Lung microvascular endothelial cell (primary cell): ENCODE data around the gene GLP2R. TPM values are rescaled to one million over a fixed set of nuclear protein-coding genes. Genes with fewer than 3 reads are reported as not detected.

ENCODE experiments used
- DNase-seq, 2 donors: peaks; one replicate each; pipeline versions ENCODE4 v3.0.0 to v3.0.0-alpha.2; 2010; ENCODE audit warnings: low read depth in 2 of 2
- total RNA-seq: library from RNA; depleted of rRNA; stranded (reverse); fragments of >200 nt; gene quantifications from 2 replicates; pipeline ENCODE4 v1.2.1, GENCODE V29; 2014

Gene GLP2R
- total RNA-seq, 1 donor from 2014 or later, result under 0.01 TPM

DNA sequence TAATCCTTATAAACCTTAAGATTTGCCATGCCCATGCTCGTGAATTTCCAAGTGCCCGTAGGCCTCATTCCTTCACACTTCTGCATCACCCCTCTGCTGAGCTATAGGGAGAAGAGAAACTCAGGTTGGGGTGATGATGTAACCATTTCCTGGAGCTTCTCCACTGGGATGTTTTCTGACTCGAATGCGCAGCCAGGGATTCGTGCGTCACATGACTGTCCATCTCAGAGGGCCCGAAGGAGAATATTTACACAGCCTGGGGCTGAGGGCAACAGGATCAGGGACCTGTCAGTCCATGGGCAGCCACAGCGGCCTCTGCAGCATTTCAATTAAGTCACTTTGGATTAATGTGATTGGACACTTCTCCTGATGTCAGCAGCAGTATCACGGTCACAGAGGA is 12.6 kb upstream of the GLP2R start:
- no peak for DNase-seq

DNA sequence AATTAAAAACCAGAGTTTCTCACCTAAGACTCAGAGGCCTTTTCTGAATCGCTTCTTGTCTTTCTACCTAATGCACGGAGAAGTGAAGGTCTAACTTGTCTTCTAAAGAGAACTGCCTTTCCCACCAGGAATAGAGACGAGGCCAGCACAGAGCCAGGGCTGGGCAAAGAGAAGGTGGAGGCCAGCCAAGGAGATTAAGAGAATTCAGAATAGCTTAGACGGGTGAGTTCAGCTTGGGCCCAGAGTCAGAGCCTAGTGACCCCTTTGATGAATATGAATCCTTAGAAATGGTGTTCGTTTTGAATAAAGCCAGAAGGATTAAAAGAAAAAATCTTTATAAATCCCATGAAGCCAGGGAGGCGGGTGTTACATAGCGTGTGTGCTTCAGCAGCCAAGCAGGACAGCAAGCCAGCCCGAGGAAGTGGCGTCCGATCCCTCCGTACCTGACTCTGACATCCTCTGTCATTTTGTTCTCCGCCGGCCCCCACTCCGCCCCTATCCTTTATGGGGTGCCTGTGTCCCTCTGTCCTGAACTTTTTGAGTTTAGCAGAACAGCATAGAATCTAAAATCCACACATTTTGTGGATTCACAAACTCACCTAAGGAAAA is 11.3 kb upstream of the GLP2R start:
- no peak for DNase-seq

DNA sequence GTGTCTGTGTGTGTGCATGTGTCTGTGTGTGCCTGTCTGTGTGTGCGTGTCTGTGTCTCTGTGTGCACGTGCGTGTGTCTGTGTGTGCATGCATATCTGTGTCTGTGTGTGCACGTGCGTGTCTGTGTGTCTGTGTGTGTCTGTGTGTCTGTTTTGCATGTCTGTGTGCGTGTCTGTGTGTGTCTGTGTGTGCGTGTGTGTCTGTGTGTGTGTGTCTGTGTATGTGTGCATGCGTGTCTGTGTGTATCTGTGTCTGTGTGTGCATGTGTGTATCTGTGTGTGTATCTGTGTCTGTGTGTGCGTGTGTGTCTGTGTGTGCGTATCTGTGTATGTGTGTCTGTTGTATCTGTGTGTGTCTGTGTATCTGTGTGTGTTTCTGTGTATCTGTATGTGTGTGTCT is 9.3 kb upstream of the GLP2R start:
- DNase-seq, result no peak

DNA sequence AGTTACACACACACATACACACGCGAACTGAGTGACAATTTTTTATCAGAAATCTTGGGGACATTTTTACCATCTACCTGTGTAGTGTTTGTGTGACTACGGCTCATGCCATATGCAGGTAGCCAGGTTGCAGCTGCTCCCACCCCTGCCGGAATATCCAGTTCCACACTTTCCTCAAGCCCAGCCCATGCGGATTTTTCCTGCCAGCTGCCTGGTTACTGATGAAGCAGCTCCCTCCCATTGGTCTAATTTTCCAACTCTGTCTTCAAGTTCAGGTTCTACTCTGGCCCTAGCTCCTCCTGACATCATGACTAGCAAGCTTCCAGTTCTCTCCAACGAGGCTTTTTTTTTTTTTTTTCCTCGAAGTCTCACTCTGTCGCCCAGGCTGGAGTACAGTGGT is 8.6 kb upstream of the GLP2R start:
- no peak for DNase-seq

DNA sequence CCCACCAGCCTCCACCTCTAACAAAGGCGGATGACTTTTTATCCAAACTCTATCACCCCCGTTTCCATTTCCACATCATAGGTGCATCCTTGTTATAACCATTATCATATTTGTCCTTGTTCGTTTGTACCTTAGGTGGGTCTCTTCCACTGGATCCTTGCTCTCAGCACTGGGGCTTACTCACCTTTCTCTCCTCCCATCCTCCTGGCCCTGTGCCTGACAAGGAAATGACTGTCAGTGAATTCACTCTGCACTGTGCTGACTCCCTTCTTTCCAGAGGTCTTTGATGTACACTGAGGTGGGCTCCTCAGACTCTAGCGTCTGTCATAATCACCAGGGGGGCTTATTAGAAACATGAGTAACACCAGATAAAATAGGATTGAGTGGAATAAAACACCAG is 7.0 kb upstream of the GLP2R start:
- no peak for DNase-seq

DNA sequence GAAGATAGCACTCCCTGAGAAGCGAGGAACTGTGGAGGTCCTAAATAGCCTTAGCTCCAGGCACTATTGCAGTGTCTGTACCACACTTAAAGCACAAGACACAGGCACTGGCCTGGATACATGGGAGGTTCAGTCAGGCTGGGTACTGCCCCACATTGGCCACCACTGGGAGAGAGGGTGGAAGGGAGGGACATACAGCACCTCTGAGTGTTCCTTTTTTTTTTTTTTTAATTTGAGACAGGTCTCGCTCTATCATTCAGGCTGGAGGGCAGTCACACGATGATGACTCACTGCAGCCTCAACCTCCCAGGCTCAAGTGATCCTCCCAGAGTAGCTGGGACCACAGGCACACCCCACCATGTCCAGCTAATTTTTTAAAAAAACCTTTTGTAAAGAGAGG is 5.3 kb upstream of the GLP2R start:
- DNase-seq, result no peak

DNA sequence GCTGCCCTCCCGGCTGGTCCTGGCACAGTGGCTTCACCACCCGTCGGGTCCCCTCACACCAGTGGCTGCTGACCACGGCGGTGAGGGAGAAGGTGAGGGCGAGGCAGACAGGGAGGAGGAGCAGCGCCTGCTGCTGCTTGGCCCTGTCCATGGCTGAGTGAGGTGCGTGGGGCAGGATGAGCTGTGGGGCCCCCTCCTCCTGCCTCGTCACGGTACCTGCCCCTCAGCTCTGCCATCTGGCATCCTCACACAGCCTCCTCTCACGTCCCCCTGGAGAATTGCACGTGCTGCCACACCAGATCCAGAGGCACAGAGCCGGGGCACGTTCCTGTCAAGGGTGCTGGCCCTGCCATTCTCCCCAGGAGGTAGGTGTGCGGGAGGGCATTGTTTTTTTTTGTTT is 3.8 kb upstream of the GLP2R start, which contains the start of gene GSG1L2:
TSS of gene GSG1L2 (minus strand) at position 159 of the 400 bp plus-strand sequence. CDS start at position 151, 8 bp downstream.
- no peak for DNase-seq

DNA sequence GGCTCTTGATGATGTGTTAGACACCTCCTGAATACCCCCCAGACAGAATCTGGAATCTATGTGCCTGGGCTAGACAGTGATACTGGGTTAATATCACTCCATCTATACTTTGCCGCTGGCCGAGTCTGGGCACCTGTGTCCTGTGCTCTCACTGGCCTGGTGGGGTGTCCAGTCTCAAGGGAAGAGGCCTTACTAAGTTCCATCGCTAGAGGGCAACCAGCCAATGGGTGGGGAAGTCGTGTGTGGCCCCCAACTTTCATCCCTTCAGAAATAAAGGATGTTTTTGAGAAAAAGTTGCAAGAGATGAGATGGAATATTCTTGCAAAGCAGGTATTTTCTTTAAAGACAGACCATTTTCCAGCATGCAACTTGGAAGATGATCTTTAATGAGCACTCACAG is 1.6 kb upstream of the GLP2R start:
- no peak for DNase-seq

DNA sequence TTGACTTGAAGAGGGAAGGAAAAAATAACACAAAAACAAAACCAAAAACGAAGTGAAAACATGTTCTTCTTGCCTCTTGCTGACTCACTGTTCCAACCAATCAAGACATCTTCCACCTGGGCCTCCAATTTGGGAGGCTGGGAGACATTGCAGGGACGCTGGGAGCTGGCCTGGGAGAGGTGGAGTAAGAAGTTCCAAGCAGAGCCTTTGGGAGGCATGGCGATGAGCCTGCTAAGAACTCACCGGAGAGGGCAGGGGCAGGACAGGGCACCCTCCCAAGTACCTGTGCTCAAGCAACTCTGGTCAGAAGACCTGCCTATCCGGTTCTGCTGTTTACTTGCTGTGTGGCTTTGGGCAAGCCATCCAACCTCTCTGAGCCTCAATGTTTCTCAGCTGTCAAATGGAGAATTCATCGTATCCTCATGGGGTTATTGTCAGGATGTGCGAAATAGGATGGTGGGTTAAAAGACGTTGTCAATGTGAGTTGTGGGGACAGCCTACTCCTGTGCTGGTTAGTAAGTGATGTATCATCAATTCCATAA is 856 bp upstream of the GLP2R start:
- DNase-seq, result no peak

DNA sequence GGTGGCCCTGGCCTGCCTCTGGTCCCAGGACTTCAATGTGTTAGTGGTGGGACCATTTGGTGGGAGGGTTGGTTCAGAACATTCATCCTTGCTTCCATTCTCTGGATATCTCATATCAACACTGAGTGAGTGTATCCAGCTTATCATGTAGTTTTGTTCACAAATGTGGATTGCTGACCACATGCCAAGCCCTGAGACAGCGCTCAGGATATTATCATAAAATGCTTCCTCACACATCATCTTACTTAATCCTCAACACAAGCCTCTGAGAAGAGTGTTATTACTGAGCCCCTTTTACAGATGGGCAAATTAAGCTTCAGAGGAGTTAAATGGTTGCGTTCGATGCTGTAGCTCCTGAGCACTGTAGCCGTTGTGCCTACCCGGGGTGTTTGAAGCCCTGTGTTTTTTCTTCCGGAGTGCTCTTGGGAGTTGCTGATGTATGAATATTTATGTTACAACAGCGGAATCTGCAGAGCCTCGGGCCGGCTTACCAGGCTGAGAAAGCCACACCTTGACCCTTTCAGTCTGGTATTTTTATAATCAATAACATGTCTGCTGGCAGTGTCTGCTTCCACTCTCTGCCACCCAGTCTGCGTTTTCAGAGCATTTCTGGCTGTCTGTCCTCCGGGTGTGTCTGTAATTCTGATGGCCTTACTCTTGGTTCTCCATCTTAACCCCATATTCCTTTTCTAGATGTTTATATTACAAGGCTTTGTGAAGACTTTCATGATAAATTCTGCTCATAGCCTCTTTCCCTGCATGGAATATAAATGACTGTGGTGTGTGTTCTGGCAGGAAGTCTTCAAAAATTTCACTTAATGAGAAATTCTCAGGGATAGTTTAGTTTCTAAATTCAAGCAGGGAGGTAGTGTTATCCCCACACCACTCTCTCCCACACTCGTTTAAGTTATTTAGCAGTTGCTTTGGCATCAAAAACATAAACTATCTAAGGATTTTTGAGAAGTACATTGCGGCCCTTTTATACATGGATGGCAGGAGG is 2.9 kb downstream of the GLP2R start:
- DNase-seq, result no peak

DNA sequence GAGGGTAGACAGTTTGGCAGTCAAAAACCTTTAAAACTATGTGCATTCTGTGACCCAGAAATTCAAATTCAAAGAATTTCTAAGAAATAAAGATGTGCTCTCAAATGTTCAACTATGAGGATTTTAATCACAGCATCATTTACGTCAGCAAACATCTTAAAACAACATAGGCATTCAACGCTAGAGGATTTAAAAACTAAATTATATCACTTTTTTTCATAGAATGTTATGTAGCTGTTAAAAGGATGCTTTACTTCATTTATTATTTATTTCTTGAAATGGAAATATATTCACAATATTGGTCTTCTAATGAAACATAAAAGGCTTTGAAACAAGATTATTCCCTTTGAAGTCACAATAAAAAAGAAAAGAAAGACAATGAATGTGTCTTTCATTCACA is 3.6 kb downstream of the GLP2R start:
- no peak for DNase-seq

DNA sequence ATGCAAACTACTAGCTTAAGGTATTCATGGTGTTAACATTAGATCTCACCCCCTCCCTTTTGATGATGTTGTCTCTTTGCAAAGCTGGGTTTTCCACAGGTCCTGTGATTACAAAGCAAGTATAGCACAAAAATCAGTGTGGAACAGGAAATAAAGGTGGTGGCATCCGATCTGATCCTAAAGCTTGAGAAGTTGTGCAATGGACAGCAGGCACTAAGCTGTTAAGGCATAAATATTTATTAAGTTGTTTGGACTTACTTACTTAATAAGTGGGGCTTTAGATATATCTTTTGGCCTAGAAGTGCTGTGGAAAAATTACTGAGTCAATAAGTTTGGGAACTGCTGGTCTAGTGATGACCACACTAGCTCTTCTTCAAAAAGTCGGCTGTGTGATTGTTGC is 5.0 kb downstream of the GLP2R start:
- no peak for DNase-seq

DNA sequence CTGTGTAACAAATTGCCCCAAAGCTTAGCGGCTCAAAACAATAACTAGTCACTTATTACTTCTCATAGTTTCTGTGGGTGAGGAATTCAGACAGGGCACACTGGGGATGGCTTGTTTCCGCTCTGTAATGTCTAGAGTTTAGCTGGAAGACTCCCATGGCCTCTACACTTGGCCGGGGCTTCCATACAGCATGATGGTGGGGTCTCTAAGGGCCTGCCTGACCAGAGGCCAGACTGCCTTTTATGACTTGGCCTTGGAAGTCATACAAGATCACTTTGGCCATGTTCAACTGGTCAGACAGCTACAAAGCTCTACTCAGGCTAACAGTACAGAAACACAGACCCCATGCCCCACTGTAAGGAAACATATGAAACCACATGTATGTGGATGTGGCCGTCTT is 8.2 kb downstream of the GLP2R start:
- DNase-seq, result no peak

DNA sequence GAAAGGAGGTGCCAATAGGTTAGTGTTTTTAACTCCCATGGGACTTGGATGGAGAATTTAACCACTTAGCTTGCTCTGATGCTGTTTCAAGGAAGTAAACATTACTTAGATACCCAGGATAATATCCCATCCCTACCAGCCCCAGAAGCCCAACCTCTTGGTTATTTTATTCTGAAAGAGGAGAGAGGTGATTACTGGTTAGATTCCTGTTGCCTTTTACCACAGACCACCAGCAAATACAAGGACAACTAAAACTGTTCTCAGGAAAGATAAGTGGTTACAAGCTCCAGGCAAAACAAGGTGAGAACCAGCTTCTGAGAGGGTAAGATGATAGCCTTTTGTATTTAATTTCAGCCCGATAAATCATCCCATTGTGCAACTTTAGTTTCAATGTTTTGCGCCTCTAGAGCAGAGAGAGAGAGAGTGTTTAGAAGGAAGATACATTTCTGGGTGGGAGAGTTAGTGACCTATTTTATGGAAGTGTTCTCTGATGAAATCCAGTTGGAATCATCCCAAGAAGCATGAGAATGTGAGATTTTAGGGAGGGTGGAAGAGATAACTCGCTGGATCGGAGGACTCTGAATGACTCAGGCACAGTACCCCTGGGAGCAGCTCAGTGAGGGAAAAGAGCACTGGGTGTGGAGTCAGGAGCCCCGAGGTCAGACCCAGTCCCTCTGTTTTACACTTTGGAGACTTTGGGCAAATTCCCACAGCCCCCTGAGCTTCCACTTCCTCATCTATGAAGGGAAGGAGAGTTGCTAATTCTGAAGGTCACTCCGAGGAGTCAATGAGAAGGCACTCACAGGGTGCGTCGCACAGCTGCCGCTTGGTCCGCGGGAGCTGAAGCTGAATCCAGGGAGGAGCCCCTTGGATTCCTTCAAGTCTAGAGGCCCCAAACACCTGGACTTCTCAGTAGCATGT is 12.1 kb downstream of the GLP2R start:
- no peak for DNase-seq

DNA sequence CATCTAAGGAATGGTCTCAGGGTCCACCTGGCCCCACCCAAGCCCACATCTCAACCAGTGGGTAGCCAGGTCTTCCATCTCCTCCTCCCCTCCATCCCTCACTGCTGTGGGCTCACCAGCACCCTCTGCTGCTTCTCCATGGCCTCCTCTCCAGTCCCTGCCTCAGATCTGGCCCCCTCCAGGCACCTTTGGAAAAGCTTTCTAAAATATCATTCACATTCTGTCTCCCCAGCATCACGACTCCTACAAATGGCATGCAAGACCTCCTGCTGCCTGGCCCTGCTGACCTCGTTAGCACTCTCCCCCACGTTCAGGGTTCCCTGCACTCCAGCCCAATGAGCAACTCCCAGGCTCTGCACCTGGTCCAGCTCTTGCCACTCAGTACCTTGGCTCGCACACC is 13.7 kb downstream of the GLP2R start:
- no peak for DNase-seq

DNA sequence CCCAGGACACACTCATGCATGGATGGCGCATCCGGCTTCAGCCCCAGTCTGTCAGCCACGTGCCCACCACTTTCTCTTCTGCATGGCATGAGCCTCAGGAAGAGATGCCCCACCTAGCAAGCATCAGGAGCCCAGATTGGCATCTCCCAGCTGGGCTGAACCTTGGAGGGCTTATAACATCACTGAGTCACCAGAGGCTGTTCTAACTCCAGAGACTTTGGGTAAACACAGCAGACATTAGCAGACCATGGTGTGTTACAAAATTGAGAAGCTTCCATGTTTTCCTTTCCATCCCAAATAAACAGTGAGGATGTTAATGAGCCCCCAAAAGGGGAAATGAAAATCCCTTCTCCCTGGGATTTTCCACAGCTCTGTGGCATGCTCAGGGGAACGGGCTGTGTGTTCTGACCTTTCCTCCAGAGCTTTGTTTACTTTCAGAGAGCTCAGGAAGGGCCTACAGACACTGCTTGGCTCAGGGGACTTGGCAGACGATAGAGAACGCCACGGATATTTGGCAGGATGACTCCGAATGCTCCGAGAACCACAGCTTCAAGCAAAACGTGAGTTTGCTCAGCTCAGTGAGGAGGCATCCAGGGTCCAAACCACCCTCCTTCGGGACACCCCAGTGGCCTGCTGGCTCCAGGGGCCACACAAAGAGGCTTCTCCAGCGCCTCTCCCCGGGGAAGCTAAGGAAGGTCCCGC is 16.5 kb downstream of the GLP2R start:
- peak in 1 of 2 donors; percentile 26 for DNase-seq

DNA sequence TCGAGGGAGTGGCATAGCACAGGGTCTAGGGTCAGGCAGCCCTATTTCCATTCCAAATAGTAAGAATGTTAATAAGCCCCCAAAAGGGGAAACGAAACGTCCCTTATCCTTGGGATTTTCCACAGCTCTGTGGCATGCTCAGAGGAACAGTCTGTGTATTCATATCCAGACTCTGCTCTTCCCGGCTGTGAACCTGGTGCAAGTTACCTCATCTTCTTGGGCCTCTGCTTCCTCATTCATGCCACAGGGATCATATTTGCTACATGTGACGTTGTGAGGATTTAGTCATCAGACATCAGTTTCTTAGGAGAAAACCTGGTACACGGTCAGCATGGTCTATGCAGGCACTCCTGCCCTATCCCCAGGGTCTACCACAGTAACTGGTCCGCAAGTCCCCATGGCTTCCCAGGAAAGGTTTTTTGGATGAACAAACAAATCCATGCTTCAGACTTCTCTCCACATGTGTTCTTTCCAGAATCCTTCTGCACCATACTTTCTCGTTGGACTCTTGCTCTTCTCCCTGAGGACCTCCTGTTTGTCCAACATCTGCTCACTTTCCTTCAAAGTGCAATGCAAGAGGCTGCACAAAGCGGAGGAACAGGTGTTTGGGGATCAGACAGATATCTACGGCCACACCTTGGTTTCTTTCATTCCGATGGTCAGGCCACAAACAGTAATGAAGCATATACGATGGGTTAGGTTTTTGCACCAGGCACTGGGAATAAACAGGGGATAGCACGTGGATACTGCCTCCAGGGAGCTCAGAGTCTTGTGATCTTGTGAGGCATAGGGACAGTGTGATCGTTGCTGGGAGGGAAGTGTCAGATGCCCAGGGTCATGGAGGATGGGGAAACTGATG is 17.7 kb downstream of the GLP2R start:
- DNase-seq, result no peak

DNA sequence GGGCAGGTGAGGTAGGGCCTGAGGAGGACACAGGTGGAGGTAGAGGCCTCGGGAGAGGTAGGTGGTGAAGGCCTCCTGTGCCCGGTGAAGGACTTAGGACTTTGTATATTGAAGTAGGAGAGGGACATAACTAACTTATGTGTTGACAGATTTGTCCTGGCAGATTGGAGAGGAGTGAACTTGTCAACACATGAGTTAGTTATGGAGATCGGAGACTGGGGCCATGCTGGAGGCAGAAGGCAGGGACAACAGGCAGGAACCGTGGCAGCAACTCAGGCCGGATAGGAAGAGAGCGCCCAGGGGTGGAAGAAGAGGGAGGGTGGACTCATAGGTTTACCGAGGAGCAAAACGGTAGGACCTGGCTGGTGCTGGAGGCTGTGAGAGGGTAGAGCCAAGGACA is 18.4 kb downstream of the GLP2R start:
- DNase-seq, result no peak

DNA sequence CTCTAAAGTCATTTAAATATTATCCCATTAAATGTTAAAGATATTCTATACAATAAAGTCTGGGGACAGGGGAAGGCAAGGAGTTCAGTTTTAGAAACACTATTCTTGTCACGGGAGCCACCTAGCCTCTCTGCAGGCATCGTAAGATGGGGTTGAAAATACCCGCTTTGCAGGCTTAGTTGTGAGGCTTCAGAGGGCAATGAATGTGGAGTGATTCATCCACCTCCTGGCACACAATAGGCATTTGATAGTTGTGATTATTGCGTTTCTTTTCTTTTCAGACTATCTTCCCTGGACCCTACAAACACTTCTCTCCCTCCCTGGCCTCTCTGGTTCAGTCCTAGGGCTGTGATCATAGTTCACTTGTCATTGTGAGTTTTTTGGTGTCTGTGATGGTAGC is 19.6 kb downstream of the GLP2R start:
- no peak for DNase-seq

DNA sequence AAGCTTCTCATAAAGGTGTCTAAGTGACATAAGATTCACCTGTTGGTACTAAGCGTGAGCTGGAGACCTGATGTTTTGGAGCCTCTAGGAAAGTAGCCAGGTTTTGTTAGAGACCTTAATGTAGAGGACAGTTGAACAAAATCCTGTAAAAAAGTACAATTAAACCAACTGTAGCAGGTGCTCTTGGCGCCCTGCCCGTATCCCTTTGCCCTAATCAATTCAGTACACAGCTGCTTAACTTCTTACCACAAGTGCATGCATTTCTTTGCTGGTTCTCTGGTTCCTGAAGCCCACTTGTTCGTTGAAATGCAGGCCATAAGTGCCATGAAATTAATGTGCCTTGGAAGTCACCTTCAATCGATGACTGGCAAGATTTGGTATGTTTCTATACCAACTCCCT is 24.4 kb downstream of the GLP2R start:
- DNase-seq, result no peak
